SK-N-SH (cell line): Measurements from ENCODE around the gene B3GNT4. TPM values are rescaled to one million over a fixed set of nuclear protein-coding genes. Genes with fewer than 3 reads are reported as not detected.

Source experiments
- CTCF ChIA-PET: fragments of 300-600, 350-600 bp; formaldehyde crosslinking; extraction: SDS; loops from one replicate; lab custom pipeline; 2021; lab: Yijun Ruan, JAX
- POLR2A ChIA-PET: fragments of 350-600 bp; sonication (Branson Sonifier 250); formaldehyde crosslinking; extraction: SDS; loops from one replicate; lab custom pipeline; 2020; ENCODE audit warnings: antibody characterized with exemption, inconsistent platforms; lab: Yijun Ruan, JAX
- DNase-seq: peaks from one replicate; pipeline ENCODE4 v3.0.0; 2012
- H2AFZ ChIP-seq: fragments of 200-600 bp; sonication (generic); 2 replicates; pipeline ENCODE4 v1.8.1; 2016; ENCODE audit warnings: antibody characterized with exemption, mild to moderate bottlenecking, low read depth
- H3F3A ChIP-seq: fragments of 200-600 bp; sonication (generic); replicated peaks from 2 replicates; pipeline ENCODE3; 2016; ENCODE audit warnings: antibody characterized with exemption, mild to moderate bottlenecking; ENCODE audit not compliant: insufficient read depth
- H3K27ac ChIP-seq, 2 experiments: fragments of 200-500 bp in 1 of 2; fragments of 200-600 bp in 1 of 2; sonication (Bioruptor generic) in 1 of 2; sonication (generic), shearing (Covaris generic) in 1 of 2; 2 replicates each; pipeline versions ENCODE4 v1.5.1 to v1.6.1; 2014 to 2016; ENCODE audit warnings: low read depth in 2 of 2, inconsistent platforms in 1 of 2, low read length in 1 of 2, mild to moderate bottlenecking in 1 of 2, mixed read lengths in 1 of 2
- H3K27me3 ChIP-seq: fragments of 200-600 bp; sonication (generic), shearing (Covaris generic); 2 replicates; pipeline ENCODE4 v1.6.1; 2016; ENCODE audit warnings: mixed run types; ENCODE audit not compliant: insufficient read depth
- H3K36me3 ChIP-seq, 2 experiments: fragments of 200-500 bp in 1 of 2; fragments of 200-600 bp in 1 of 2; sonication (Bioruptor generic) in 1 of 2; sonication (generic) in 1 of 2; replicated peaks in 1 of 2; 2 replicates each; pipeline versions ENCODE3 to v1.5.1; 2014 to 2016; ENCODE audit warnings: low read length in 1 of 2, mild to moderate bottlenecking in 1 of 2; ENCODE audit not compliant: insufficient read depth in 2 of 2, control insufficient read depth in 1 of 2
- H3K4me1 ChIP-seq, 2 experiments: fragments of 200-500 bp in 1 of 2; fragments of 200-600 bp in 1 of 2; sonication (Bioruptor generic) in 1 of 2; sonication (generic), shearing (Covaris generic) in 1 of 2; 2 replicates each; pipeline versions ENCODE4 v1.5.1 to v1.6.1; 2014 to 2016; ENCODE audit warnings: low read depth in 1 of 2, low read length in 1 of 2, mixed run types in 1 of 2; ENCODE audit not compliant: insufficient read depth in 2 of 2, control insufficient read depth in 1 of 2
- H3K4me2 ChIP-seq: fragments of 200-600 bp; sonication (generic), shearing (Covaris generic); 2 replicates; pipeline ENCODE4 v1.6.1; 2017; ENCODE audit warnings: mixed run types
- H3K4me3 ChIP-seq, 2 experiments: fragments of 200-500 bp in 1 of 2; fragments of 200-600 bp in 1 of 2; sonication (Bioruptor generic) in 1 of 2; sonication (generic), shearing (Covaris generic) in 1 of 2; 2 replicates each; pipeline versions ENCODE4 v1.5.1 to v1.8.1; 2014 to 2016; ENCODE audit warnings: low read depth in 2 of 2, inconsistent platforms in 1 of 2, low read length in 1 of 2, mild to moderate bottlenecking in 1 of 2, mixed read lengths in 1 of 2, moderate library complexity in 1 of 2
- H3K79me2 ChIP-seq: fragments of 200-600 bp; sonication (generic); 2 replicates; pipeline ENCODE4 v1.8.1; 2017; ENCODE audit warnings: mild to moderate bottlenecking; ENCODE audit not compliant: insufficient read depth
- H3K9ac ChIP-seq: fragments of 200-600 bp; sonication (generic); 2 replicates; pipeline ENCODE4 v1.6.1; 2017; ENCODE audit warnings: mixed run types
- H3K9me2 ChIP-seq: fragments of 200-600 bp; sonication (generic); 2 replicates; pipeline ENCODE4 v1.6.1; 2017; ENCODE audit warnings: mixed run types
- H3K9me3 ChIP-seq: fragments of 200-600 bp; sonication (generic); 2 replicates; pipeline ENCODE4 v1.6.1; 2017; ENCODE audit warnings: mixed run types, mild to moderate bottlenecking, moderate library complexity
- H4K20me1 ChIP-seq: fragments of 200-600 bp; sonication (generic); 2 replicates; pipeline ENCODE4 v1.6.1; 2017; ENCODE audit warnings: mild to moderate bottlenecking, mixed run types; ENCODE audit not compliant: insufficient read depth
- ELF1 ChIP-seq: IDR thresholded peaks from 2 replicates; pipeline ENCODE4 v1.4.0; 2012
- EP300 ChIP-seq, 2 experiments: IDR thresholded peaks; 2 replicates each; pipeline versions ENCODE4 v1.4.0 to v1.6.1; 2012; ENCODE audit warnings: borderline replicate concordance in 1 of 2, low read depth in 1 of 2, low read length in 1 of 2
- FOXM1 ChIP-seq: IDR thresholded peaks from 2 replicates; pipeline ENCODE4 v1.4.0; 2012; ENCODE audit warnings: low read depth, mild to moderate bottlenecking
- GATA2 ChIP-seq: sonication (generic); formaldehyde crosslinking; IDR thresholded peaks from 2 replicates; pipeline ENCODE4 v1.5.0; 2020; ENCODE audit warnings: mild to moderate bottlenecking, missing genetic modification reagents
- MEF2A ChIP-seq: IDR thresholded peaks from 2 replicates; pipeline ENCODE4 v1.4.0; 2012; ENCODE audit warnings: low read depth, borderline replicate concordance
- MXI1 ChIP-seq: IDR thresholded peaks from 2 replicates; pipeline ENCODE4 v1.6.1; 2012; ENCODE audit warnings: mild to moderate bottlenecking, low read depth, low read length, improper control_type of control experiment
- NFIC ChIP-seq: IDR thresholded peaks from 2 replicates; pipeline ENCODE4 v1.4.0; 2012; ENCODE audit warnings: borderline replicate concordance
- NRF1 ChIP-seq: IDR thresholded peaks from 2 replicates; pipeline ENCODE4 v1.6.1; 2012; ENCODE audit warnings: low read depth, mild to moderate bottlenecking, low read length
- PBX3 ChIP-seq: IDR thresholded peaks from 2 replicates; pipeline ENCODE4; 2012
- POLR2AphosphoS5 ChIP-seq: IDR thresholded peaks from 2 replicates; pipeline ENCODE4 v1.6.1; 2012; ENCODE audit warnings: low read depth, low read length
- RCOR1 ChIP-seq: fragments of 150-350 bp; IDR thresholded peaks from 2 replicates; pipeline ENCODE4 v1.6.1; 2017; ENCODE audit warnings: antibody characterized with exemption, low read length
- REST ChIP-seq: IDR thresholded peaks from 2 replicates; pipeline ENCODE4 v1.6.1; 2012; ENCODE audit warnings: mild to moderate bottlenecking, low read depth, low read length, moderate library complexity
- RFX5 ChIP-seq: IDR thresholded peaks from 2 replicates; pipeline ENCODE4 v1.6.1; 2012; ENCODE audit warnings: mild to moderate bottlenecking, improper control_type of control experiment, low read length
- RXRA ChIP-seq: IDR thresholded peaks from 2 replicates; pipeline ENCODE4 v1.4.0; 2012; ENCODE audit warnings: low read depth, mild to moderate bottlenecking, borderline replicate concordance
- SIN3A ChIP-seq: IDR thresholded peaks from 2 replicates; pipeline ENCODE4 v1.6.1; 2012; ENCODE audit warnings: low read depth, mild to moderate bottlenecking, low read length, moderate library complexity, borderline replicate concordance
- SMC3 ChIP-seq: IDR thresholded peaks from 2 replicates; pipeline ENCODE4 v1.6.1; 2012; ENCODE audit warnings: low read depth, low read length, improper control_type of control experiment
- TAF1 ChIP-seq: IDR thresholded peaks from 2 replicates; pipeline ENCODE4 v1.6.1; 2012; ENCODE audit warnings: low read depth, mild to moderate bottlenecking, low read length, moderate library complexity, borderline replicate concordance
- TCF12 ChIP-seq: IDR thresholded peaks from 2 replicates; pipeline ENCODE4 v1.4.0; 2012
- USF1 ChIP-seq: IDR thresholded peaks from 2 replicates; pipeline ENCODE4 v1.4.0; 2012; ENCODE audit warnings: low read depth, borderline replicate concordance
- WGBS: methylation state at CpG from one replicate; pipeline ENCODE4 v1.1.6; 2017; ENCODE audit warnings: low lambda C conversion rate; 5-methylcytosine and 5-hydroxymethylcytosine counted together
- polyA plus RNA-seq, 3 experiments: library from polyadenylated mRNA; depleted of rRNA; stranded (reverse); fragments of >200 nt; gene quantifications; 2 replicates each; pipeline ENCODE4 v1.2.3, GENCODE V29; 2012
- TF ChIP-seq, protein P1 (sequence below): fragments of 150-350 bp; IDR thresholded peaks from 2 replicates; pipeline ENCODE4 v1.6.1; 2016; ENCODE audit warnings: mild to moderate bottlenecking, low read depth, low read length

The B3GNT4 gene
- polyA plus RNA-seq, 1 of the 3 experiments (the other 2 are of a cell fraction): 0.81 TPM

DNA sequence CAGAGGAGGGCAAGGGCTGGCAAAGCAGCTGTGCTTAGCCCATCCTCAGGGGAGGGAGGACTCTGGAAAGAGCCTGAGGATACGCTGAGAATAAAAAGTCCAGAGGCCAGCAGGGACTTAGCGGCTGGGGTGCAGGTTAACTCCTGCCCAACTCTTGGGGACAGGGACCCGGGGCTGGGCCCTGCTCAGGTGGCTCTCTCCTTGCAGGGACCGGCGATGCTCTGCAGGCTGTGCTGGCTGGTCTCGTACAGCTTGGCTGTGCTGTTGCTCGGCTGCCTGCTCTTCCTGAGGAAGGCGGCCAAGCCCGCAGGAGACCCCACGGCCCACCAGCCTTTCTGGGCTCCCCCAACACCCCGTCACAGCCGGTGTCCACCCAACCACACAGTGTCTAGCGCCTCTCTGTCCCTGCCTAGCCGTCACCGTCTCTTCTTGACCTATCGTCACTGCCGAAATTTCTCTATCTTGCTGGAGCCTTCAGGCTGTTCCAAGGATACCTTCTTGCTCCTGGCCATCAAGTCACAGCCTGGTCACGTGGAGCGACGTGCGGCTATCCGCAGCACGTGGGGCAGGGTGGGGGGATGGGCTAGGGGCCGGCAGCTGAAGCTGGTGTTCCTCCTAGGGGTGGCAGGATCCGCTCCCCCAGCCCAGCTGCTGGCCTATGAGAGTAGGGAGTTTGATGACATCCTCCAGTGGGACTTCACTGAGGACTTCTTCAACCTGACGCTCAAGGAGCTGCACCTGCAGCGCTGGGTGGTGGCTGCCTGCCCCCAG, 2.8 kb downstream of the B3GNT4 start:
- H3K9me3 ChIP-seq: no peaks in the 10 kb centered on the region
- H3K9ac ChIP-seq: no peak overlapping the region
- peaks cover 0 to 21% of the 10 kb centered on the region in 2 experiments; a peak in 2 of 4 replicates for H3K4me1 ChIP-seq
- H3K79me2 ChIP-seq: no peaks in the 10 kb centered on the region
- H3K4me3 ChIP-seq: no peak overlapping the region
- ChIA-PET CTCF (interaction anchor here (2.1 to 5.7 kb wide), 3 partner anchors 10 to 149 kb away, joined by 7 to 27 read pairs (median 9); no protein-coding TSS in a partner anchor), POLR2A (interaction anchor here (1.7 to 3.4 kb wide), 3 partner anchors 10 to 22 kb away, joined by 4 to 14 read pairs (median 12); partner anchors contain the start of gene DIABLO)
- 91% methylated on average over 26 of the region's 27 CpGs for WGBS
- peak; percentile 25 for DNase-seq
- H3K4me2 ChIP-seq: no peak overlapping the region
- H3K27me3 ChIP-seq: no peaks in the 10 kb centered on the region
- H3K9me2 ChIP-seq: no peaks in the 10 kb centered on the region
- H3K36me3 ChIP-seq: peaks cover 24 to 33% of the 10 kb centered on the region in 2 experiments
- no peak overlapping the region for H2AFZ ChIP-seq
- no peak overlapping the region for H3K27ac ChIP-seq
- TF ChIP-seq SIN3A (0 out of 2 replicates have a peak, but pooled peaks have one; percentile 22), GATA2 (CRISPR knock-in tag) (no peak)
- peaks cover 25% of the 10 kb centered on the region for H3F3A ChIP-seq
- 0 out of 2 replicates have a peak, but pooled peaks cover 4% of the 10 kb centered on the region for H4K20me1 ChIP-seq

DNA sequence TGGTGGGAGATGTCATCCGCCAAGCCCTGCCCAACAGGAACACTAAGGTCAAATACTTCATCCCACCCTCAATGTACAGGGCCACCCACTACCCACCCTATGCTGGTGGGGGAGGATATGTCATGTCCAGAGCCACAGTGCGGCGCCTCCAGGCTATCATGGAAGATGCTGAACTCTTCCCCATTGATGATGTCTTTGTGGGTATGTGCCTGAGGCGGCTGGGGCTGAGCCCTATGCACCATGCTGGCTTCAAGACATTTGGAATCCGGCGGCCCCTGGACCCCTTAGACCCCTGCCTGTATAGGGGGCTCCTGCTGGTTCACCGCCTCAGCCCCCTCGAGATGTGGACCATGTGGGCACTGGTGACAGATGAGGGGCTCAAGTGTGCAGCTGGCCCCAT, 3.5 kb downstream of the B3GNT4 start:
- Histone ChIP-seq H2AFZ (no peak overlapping the region), H3K27ac (no peak overlapping the region), H3K9me3 (no peaks in the 10 kb centered on the region), H3K4me1 (peaks cover 0 to 14% of the 10 kb centered on the region in 2 experiments; a peak in 2 of 4 replicates), H3F3A (peaks cover 25% of the 10 kb centered on the region), H3K79me2 (no peaks in the 10 kb centered on the region), H3K9me2 (no peaks in the 10 kb centered on the region), H3K9ac (no peak overlapping the region), H4K20me1 (0 out of 2 replicates have a peak, but pooled peaks cover 4% of the 10 kb centered on the region), H3K36me3 (peaks cover 31 to 39% of the 10 kb centered on the region in 2 experiments), H3K4me2 (no peak overlapping the region), H3K4me3 (no peak overlapping the region), H3K27me3 (no peaks in the 10 kb centered on the region)
- TF ChIP-seq PBX3: no peak
- no peak for TF ChIP-seq MEF2A
- no peak for TF ChIP-seq RCOR1
- TF ChIP-seq FOXM1: no peak
- no peak for TF ChIP-seq MXI1
- TF ChIP-seq RXRA: no peak
- no peak for TF ChIP-seq USF1
- TF ChIP-seq POLR2AphosphoS5: no peak
- no peak for TF ChIP-seq GATA2 (CRISPR knock-in tag)
- no peak for TF ChIP-seq SMC3
- TF ChIP-seq REST: no peak
- no peak for TF ChIP-seq NFIC
- no peak for TF ChIP-seq RFX5
- TF ChIP-seq ELF1: no peak
- TF ChIP-seq, protein P1, sequence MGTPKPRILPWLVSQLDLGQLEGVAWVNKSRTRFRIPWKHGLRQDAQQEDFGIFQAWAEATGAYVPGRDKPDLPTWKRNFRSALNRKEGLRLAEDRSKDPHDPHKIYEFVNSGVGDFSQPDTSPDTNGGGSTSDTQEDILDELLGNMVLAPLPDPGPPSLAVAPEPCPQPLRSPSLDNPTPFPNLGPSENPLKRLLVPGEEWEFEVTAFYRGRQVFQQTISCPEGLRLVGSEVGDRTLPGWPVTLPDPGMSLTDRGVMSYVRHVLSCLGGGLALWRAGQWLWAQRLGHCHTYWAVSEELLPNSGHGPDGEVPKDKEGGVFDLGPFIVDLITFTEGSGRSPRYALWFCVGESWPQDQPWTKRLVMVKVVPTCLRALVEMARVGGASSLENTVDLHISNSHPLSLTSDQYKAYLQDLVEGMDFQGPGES: no peak
- no peak for TF ChIP-seq NRF1
- TF ChIP-seq EP300 (IDR thresholded peaks at IDR 0.05; ENCODE audit: borderline replicate concordance in 1 of 2, low read depth in 1 of 2, low read length in 1 of 2): no peak
- TF ChIP-seq TCF12: no peak
- no peak for TF ChIP-seq TAF1
- 80% methylated on average over 1 of the region's 8 CpGs for WGBS
- no peak for DNase-seq
- ChIA-PET POLR2A (no interaction called here), CTCF (interaction anchor here (2.1 kb wide), 1 partner anchor 16 kb away, joined by 7 read pairs; no protein-coding TSS in a partner anchor)
